ENCODE results near the gene PRKAR2B. TPM values are rescaled to one million over a fixed set of nuclear protein-coding genes. Genes with fewer than 3 reads are reported as not detected.

Gene PRKAR2B
- total RNA-seq, 3 donors from 2014 or later (not counting 1 experiment from before 2014, with no cell fraction given), result 2.1 to 14.3 (median 4.0) TPM

DNA sequence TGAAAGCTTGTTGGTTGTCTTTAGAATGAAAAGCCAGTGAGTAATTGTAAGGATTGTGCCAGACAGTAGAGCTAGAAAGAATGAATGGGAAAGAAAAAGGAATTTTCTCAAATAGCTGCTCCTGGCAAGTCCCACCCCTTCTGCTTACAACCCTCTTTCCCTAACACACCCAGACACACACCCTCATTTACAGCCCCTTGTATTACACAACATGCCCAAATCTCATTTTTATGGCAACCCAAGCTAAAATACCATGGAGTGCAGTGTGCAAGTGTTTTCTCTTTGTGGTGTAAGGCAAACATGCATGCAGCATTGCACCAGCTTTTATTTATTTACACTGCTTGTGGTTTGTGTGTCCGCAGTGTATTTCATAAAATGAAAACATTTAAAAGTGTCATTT is 1.5 kb downstream of the PRKAR2B start:
- TF ChIP-seq, protein P1, sequence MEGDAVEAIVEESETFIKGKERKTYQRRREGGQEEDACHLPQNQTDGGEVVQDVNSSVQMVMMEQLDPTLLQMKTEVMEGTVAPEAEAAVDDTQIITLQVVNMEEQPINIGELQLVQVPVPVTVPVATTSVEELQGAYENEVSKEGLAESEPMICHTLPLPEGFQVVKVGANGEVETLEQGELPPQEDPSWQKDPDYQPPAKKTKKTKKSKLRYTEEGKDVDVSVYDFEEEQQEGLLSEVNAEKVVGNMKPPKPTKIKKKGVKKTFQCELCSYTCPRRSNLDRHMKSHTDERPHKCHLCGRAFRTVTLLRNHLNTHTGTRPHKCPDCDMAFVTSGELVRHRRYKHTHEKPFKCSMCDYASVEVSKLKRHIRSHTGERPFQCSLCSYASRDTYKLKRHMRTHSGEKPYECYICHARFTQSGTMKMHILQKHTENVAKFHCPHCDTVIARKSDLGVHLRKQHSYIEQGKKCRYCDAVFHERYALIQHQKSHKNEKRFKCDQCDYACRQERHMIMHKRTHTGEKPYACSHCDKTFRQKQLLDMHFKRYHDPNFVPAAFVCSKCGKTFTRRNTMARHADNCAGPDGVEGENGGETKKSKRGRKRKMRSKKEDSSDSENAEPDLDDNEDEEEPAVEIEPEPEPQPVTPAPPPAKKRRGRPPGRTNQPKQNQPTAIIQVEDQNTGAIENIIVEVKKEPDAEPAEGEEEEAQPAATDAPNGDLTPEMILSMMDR (IDR thresholded peaks at IDR 0.05), result no peak
- Mint-ChIP-seq H3K27ac (no peak overlapping the region), H3K9me3 (no peaks in the 10 kb centered on the region), H3K27me3 (ENCODE audit: low read depth in 2 of 2) (peaks cover 29 to 40% of the 10 kb centered on the region in 2 donors), H3K4me3 (peak overlapping the region; percentile 87), H3K4me1 (peaks cover 12% of the 10 kb centered on the region in 2 donors), H3K36me3 (no peaks in the 10 kb centered on the region)
- Histone ChIP-seq H3K27ac (ENCODE audit: low read length) (no peak overlapping the region), H3K36me3 (ENCODE audit: control insufficient read depth, insufficient read depth, low read length) (no peaks in the 10 kb centered on the region), H3K9me3 (ENCODE audit: control insufficient read depth, insufficient read depth, low read length) (no peaks in the 10 kb centered on the region), H3K4me1 (ENCODE audit: control insufficient read depth, insufficient read depth, low read length) (peaks cover 9% of the 10 kb centered on the region), H3K4me3 (ENCODE audit: low read length) (no peak overlapping the region), H3K27me3 (ENCODE audit: control insufficient read depth, insufficient read depth, low read length) (peaks cover 14% of the 10 kb centered on the region)
- 83% methylated on average over 1 of the region's 1 CpG for WGBS (ENCODE audit: insufficient coverage)
- ATAC-seq, result no peak
- no peak for DNase-seq
- intact Hi-C loops (cut with micrococcal nuclease), result no loop called here

DNA sequence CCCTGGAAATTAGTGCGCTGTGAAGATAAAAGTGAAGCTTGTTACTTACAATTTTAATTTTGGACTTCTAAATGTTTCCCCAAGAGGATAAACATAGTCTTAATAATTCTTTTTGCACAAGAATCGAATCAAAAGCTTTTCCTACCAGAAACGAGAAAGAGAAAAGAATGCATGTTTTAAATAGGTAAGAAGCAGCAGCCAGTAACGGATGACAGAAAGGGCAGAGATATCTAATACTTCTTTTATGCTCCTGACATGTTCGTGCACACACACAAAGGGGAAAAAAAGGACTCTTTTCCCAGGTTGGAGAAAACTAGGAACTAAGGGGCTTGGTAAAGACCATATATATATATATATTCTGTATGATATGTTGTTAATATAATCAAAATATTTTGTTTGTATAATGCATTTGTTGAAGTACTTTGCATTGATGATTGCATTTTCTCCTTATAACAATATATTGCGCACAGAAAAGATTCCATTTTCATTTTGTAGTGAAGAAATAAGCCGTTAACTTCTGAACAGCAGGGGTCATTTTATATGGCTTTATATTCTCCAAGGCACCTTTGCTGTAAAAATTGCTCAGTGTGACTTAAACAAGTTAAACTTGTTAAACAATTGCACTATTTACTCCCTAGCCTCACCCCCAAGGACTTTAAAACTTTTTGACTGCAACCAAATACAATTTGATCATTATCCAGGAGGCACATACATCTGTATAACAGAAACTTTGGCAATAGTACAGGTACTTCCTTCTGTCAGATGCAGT is 2.2 kb downstream of the PRKAR2B start:
- Histone ChIP-seq H3K27ac (ENCODE audit: low read length) (no peak overlapping the region), H3K27me3 (ENCODE audit: control insufficient read depth, insufficient read depth, low read length) (peaks cover 14% of the 10 kb centered on the region), H3K9me3 (ENCODE audit: control insufficient read depth, insufficient read depth, low read length) (no peaks in the 10 kb centered on the region), H3K36me3 (ENCODE audit: control insufficient read depth, insufficient read depth, low read length) (no peaks in the 10 kb centered on the region), H3K4me1 (ENCODE audit: control insufficient read depth, insufficient read depth, low read length) (peaks cover 9% of the 10 kb centered on the region), H3K4me3 (ENCODE audit: low read length) (no peak overlapping the region)
- WGBS (ENCODE audit: insufficient coverage), result 97% methylated on average over 3 of the region's 7 CpGs
- no peak for DNase-seq
- H3K36me3 Mint-ChIP-seq, result no peaks in the 10 kb centered on the region
- H3K27ac Mint-ChIP-seq, result no peak overlapping the region
- TF ChIP-seq, protein P1 (IDR thresholded peaks at IDR 0.05), result no peak
- ATAC-seq, result no peak
- H3K27me3 Mint-ChIP-seq (ENCODE audit: low read depth in 2 of 2), result peaks cover 30 to 47% of the 10 kb centered on the region in 2 donors
- H3K9me3 Mint-ChIP-seq, result no peaks in the 10 kb centered on the region
- intact Hi-C loops (cut with micrococcal nuclease), result no loop called here
- peaks cover 12% of the 10 kb centered on the region in 2 donors for H3K4me1 Mint-ChIP-seq
- H3K4me3 Mint-ChIP-seq, result no peak overlapping the region

DNA sequence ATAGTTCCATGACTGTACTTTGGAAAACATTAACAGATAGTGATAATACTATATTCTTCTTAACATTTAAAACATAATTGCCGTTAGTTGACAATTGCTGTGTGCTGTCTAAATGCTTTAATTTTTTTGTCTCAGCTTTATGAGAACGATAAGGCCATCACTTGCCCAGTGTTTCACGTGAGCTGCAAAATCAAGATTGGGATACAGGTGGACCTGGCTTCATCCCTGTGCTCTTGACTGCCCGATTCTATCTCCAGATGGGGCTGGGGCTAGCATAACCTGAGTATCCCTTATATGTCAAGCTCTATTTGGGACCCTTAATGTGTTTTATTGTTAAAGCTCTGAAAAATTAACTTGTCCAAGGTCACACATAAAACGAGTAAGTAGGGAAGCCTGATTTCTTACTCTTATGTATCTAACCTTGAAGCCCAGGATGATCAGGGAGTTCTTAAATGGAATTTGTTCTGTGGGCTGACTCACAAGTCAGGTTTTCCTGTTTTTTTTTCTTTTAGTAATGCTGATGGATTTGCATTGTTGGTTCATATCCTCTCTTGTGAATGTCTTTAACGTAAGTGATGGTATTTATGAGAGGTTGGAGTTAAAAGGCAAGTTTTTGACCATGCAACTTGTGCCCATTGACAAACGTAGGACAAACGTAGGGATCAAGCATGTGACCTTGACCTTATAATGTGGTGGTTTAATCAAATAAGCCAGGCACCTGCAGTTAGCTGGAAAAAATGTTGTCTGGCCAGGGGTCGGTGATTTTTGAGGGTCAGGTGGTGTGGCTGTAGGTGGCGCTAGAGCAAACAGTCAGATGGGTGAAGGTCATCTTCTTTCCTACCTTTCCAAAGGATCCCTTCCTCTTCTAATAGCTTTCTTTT is 3.6 kb downstream of the PRKAR2B start:
- Histone ChIP-seq H3K36me3 (ENCODE audit: control insufficient read depth, insufficient read depth, low read length) (no peaks in the 10 kb centered on the region), H3K27me3 (ENCODE audit: control insufficient read depth, insufficient read depth, low read length) (peaks cover 14% of the 10 kb centered on the region), H3K9me3 (ENCODE audit: control insufficient read depth, insufficient read depth, low read length) (no peaks in the 10 kb centered on the region), H3K4me3 (ENCODE audit: low read length) (no peak overlapping the region), H3K27ac (ENCODE audit: low read length) (no peak overlapping the region), H3K4me1 (ENCODE audit: control insufficient read depth, insufficient read depth, low read length) (peaks cover 9% of the 10 kb centered on the region)
- intact Hi-C loops (cut with micrococcal nuclease), result no loop called here
- Mint-ChIP-seq H3K27ac (no peak overlapping the region), H3K4me3 (no peak overlapping the region), H3K36me3 (no peaks in the 10 kb centered on the region), H3K9me3 (no peaks in the 10 kb centered on the region), H3K4me1 (peaks cover 12% of the 10 kb centered on the region in 2 donors), H3K27me3 (ENCODE audit: low read depth in 2 of 2) (peaks cover 31 to 48% of the 10 kb centered on the region in 2 donors)
- ATAC-seq (no peak), DNase-seq (no peak)
- TF ChIP-seq, protein P1 (IDR thresholded peaks at IDR 0.05), result no peak
- 89% methylated on average over 8 of the region's 10 CpGs for WGBS (ENCODE audit: insufficient coverage)
